SU-DHL-6 (cell line): ENCODE data around the gene FBXO36.

Experiments
- H2AFZ ChIP-seq: fragments of 200-600 bp; sonication (generic); 2 replicates; pipeline ENCODE4 v1.6.1; 2014; ENCODE audit warnings: low read depth, mild to moderate bottlenecking, moderate library complexity, mixed read lengths, antibody characterized with exemption, low read length; ENCODE audit not compliant: severe bottlenecking
- H3F3A ChIP-seq: fragments of 200-600 bp; shearing (Covaris generic); 2 replicates; pipeline ENCODE4 v1.6.0; 2016; ENCODE audit warnings: antibody characterized with exemption, mild to moderate bottlenecking; ENCODE audit not compliant: insufficient read depth
- H3K27ac ChIP-seq: fragments of 200-600 bp; sonication (generic); 2 replicates; pipeline ENCODE4 v1.5.1; 2016; ENCODE audit warnings: low read depth, mild to moderate bottlenecking, low read length, moderate library complexity, mixed read lengths
- H3K27me3 ChIP-seq: fragments of 200-600 bp; sonication (generic), shearing (Covaris generic); 2 replicates; pipeline ENCODE4 v1.6.0; 2014; ENCODE audit warnings: mild to moderate bottlenecking, low read length
- H3K36me3 ChIP-seq: fragments of 200-600 bp; sonication (generic); 2 replicates; pipeline ENCODE4 v1.6.1; 2014; ENCODE audit warnings: mild to moderate bottlenecking, low read length, mixed read lengths
- H3K4me2 ChIP-seq: fragments of 300-600, 200-600 bp; shearing (Covaris generic), sonication (generic); 2 replicates; pipeline ENCODE4 v1.6.0; 2014; ENCODE audit warnings: low read length, low read depth, mild to moderate bottlenecking; ENCODE audit not compliant: poor library complexity, severe bottlenecking
- H3K4me3 ChIP-seq: fragments of 200-600 bp; sonication (generic); 2 replicates; pipeline ENCODE4 v1.5.1; 2014; ENCODE audit warnings: antibody characterized with exemption, low read length, mild to moderate bottlenecking, mixed read lengths; ENCODE audit not compliant: insufficient read depth, poor library complexity, severe bottlenecking
- H3K79me2 ChIP-seq: fragments of 200-600 bp; sonication (generic); 2 replicates; pipeline ENCODE4 v1.6.1; 2014; ENCODE audit warnings: mild to moderate bottlenecking, low read length, moderate library complexity; ENCODE audit not compliant: insufficient read depth
- H3K9ac ChIP-seq: fragments of 200-600 bp; sonication (generic); 2 replicates; pipeline ENCODE4 v1.7.0; 2014; ENCODE audit warnings: mild to moderate bottlenecking, low read length
- H3K9me2 ChIP-seq: fragments of 200-600 bp; sonication (generic); replicated peaks from 2 replicates; pipeline ENCODE4 v1.6.1; 2014; ENCODE audit warnings: low read length; ENCODE audit not compliant: insufficient read depth
- H3K9me3 ChIP-seq: fragments of 200-600 bp; sonication (generic); 2 replicates; pipeline ENCODE4 v1.6.1; 2014; ENCODE audit warnings: low read length, mixed read lengths; ENCODE audit not compliant: insufficient read depth
- H4K20me1 ChIP-seq: fragments of 200-600 bp; sonication (generic); 2 replicates; pipeline ENCODE4 v1.6.1; 2014; ENCODE audit warnings: low read depth, mild to moderate bottlenecking, antibody characterized with exemption, low read length, moderate library complexity, mixed read lengths
- CTCF ChIP-seq: fragments of 200-600 bp; sonication (generic); IDR thresholded peaks from one replicate; pipeline ENCODE4 v1.5.1; 2017; ENCODE audit warnings: antibody characterized with exemption, mild to moderate bottlenecking, low read length, moderate library complexity; ENCODE audit not compliant: insufficient read depth, poor library complexity, severe bottlenecking
- EZH2phosphoT487 ChIP-seq: fragments of 200-600 bp; sonication (generic), shearing (Covaris generic); conservative IDR thresholded peaks from 2 replicates; pipeline ENCODE4 v1.6.1; 2018; ENCODE audit warnings: mild to moderate bottlenecking, antibody characterized with exemption, low read length, moderate library complexity, mixed read lengths

The FBXO36 gene

DNA sequence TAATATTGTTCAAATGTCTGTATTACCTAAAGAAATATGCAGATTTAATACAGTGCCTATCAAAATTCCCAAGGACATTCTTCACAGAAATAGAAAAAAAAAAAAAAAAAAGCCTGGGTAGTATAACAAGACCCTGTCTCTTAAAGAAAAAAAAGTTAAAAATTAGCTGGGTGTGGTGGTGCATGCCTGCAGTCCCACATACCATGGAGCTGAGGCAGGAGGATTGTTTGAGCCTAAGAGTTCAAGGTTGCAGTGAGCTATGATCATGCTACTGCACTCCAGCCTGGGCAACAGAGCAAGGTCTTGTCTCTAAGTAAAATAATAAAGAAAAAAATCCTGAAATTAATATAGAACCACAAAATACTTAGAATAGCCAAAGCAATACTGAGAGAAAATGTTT lies 94.5 kb downstream of the FBXO36 start:
- Histone ChIP-seq H3K4me3 (no peak overlapping the region), H4K20me1 (no peaks in the 10 kb centered on the region), H3K9ac (no peak overlapping the region), H3F3A (no peaks in the 10 kb centered on the region), H3K36me3 (no peaks in the 10 kb centered on the region), H3K27me3 (no peaks in the 10 kb centered on the region), H3K9me2 (no peaks in the 10 kb centered on the region), H3K27ac (no peak overlapping the region), H3K9me3 (no peaks in the 10 kb centered on the region), H3K79me2 (no peaks in the 10 kb centered on the region), H2AFZ (no peak overlapping the region), H3K4me2 (no peak overlapping the region)
- no peak for TF ChIP-seq EZH2phosphoT487

GRCh38 chr2:230018153-230018552 lies 95.8 kb downstream of the FBXO36 start:
- no peak overlapping the region for H3K9ac ChIP-seq
- no peaks in the 10 kb centered on the region for H3F3A ChIP-seq
- no peak overlapping the region for H3K27ac ChIP-seq
- no peaks in the 10 kb centered on the region for H3K9me2 ChIP-seq
- H3K79me2 ChIP-seq: no peaks in the 10 kb centered on the region
- no peak overlapping the region for H2AFZ ChIP-seq
- no peaks in the 10 kb centered on the region for H3K9me3 ChIP-seq
- no peaks in the 10 kb centered on the region for H3K36me3 ChIP-seq
- no peaks in the 10 kb centered on the region for H4K20me1 ChIP-seq
- no peak overlapping the region for H3K4me2 ChIP-seq
- no peaks in the 10 kb centered on the region for H3K27me3 ChIP-seq
- no peak for TF ChIP-seq EZH2phosphoT487
- TF ChIP-seq CTCF: no peak
- H3K4me3 ChIP-seq: no peak overlapping the region

- Histone ChIP-seq H3K36me3 (no peaks in the 10 kb centered on the region), H3F3A (no peaks in the 10 kb centered on the region), H2AFZ (no peak overlapping the region), H3K27me3 (no peaks in the 10 kb centered on the region), H4K20me1 (no peaks in the 10 kb centered on the region), H3K4me2 (no peak overlapping the region), H3K79me2 (no peaks in the 10 kb centered on the region), H3K27ac (no peak overlapping the region), H3K9ac (no peak overlapping the region), H3K4me3 (no peak overlapping the region), H3K9me2 (no peaks in the 10 kb centered on the region), H3K9me3 (no peaks in the 10 kb centered on the region)
- TF ChIP-seq CTCF (no peak), EZH2phosphoT487 (no peak)
Measured at GRCh38 chr2:230019742-230020141, 97.4 kb downstream of the FBXO36 start.

- Histone ChIP-seq H3K27ac (no peak overlapping the region), H3K36me3 (no peaks in the 10 kb centered on the region), H3K4me3 (no peak overlapping the region), H3K27me3 (no peaks in the 10 kb centered on the region), H3K9me3 (no peaks in the 10 kb centered on the region), H2AFZ (no peak overlapping the region), H3K4me2 (no peak overlapping the region), H3F3A (no peaks in the 10 kb centered on the region), H3K9me2 (no peaks in the 10 kb centered on the region), H4K20me1 (no peaks in the 10 kb centered on the region), H3K9ac (no peak overlapping the region), H3K79me2 (no peaks in the 10 kb centered on the region)
- TF ChIP-seq CTCF: no peak
- TF ChIP-seq EZH2phosphoT487: no peak
Measured at GRCh38 chr2:230023313-230023712, 101.0 kb downstream of the FBXO36 start.
